ENCODE measurements around the gene TGFB3.
"Not testable (repeated sequence)": the region's sequence is repeated elsewhere in the genome, so short reads cannot be mapped to it uniquely, and the experiment has no call there.

TGFB3 gene

DNA sequence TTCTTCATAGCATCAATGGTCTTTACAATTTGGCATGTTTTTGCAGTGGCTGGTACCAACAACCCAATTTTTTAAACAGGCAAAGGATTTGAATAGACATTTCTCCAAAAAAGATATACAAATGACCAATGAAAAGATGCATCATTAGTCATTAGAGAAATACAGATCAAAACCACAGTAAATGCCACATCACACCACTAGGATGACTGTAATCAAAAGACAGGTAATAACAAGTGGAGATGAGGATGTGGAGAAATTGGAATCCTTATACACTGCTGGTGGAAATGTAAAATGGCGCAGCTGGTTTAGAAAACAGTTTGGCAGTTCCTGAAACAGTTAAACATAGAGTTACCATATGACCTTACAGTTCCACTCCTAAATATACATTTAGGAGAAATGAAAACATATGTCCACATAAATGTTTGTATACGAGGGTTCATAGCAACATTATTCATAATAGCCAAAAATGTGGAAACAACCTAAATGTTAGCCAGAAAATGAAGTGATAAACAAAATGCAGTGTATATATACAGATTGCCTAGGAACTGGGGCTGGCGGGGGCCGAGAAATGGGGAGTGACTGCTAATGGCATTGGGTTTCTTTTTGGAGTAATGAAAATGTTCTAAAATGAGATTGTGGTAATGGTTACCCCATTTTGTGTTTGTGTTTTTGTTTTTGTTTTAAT, 55.2 kb downstream of the TGFB3 start:
- POLR2A ChIA-PET = no interaction called here
- CTCF ChIA-PET = no interaction called here
- TF ChIP-seq BHLHE40 (IDR thresholded peaks at IDR 0.05; ENCODE audit: borderline replicate concordance) (no peak), SP1 (IDR thresholded peaks at IDR 0.05) (no peak), LEF1 (IDR thresholded peaks at IDR 0.05; ENCODE audit: borderline replicate concordance) (no peak), ARNT (IDR thresholded peaks at IDR 0.05) (no peak), ZNF384 (IDR thresholded peaks at IDR 0.05) (no peak), L3MBTL2 (conservative IDR thresholded peaks at IDR 0.05) (no peak), CTBP1 (IDR thresholded peaks at IDR 0.05; ENCODE audit: borderline replicate concordance) (no peak), FOXK2 (IDR thresholded peaks at IDR 0.05) (no peak), HDGF (IDR thresholded peaks at IDR 0.05; ENCODE audit: borderline replicate concordance) (no peak), SUZ12 (IDR thresholded peaks at IDR 0.05) (no peak), FOXA1 (IDR thresholded peaks at IDR 0.05) (no peak), NFRKB (IDR thresholded peaks at IDR 0.05) (no peak), TARDBP (IDR thresholded peaks at IDR 0.05) (no peak), ELF4 (IDR thresholded peaks at IDR 0.05) (no peak), FOXM1 (IDR thresholded peaks at IDR 0.05; ENCODE audit: borderline replicate concordance) (no peak)
- TF ChIP-seq, protein P1, sequence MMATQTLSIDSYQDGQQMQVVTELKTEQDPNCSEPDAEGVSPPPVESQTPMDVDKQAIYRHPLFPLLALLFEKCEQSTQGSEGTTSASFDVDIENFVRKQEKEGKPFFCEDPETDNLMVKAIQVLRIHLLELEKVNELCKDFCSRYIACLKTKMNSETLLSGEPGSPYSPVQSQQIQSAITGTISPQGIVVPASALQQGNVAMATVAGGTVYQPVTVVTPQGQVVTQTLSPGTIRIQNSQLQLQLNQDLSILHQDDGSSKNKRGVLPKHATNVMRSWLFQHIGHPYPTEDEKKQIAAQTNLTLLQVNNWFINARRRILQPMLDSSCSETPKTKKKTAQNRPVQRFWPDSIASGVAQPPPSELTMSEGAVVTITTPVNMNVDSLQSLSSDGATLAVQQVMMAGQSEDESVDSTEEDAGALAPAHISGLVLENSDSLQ (IDR thresholded peaks at IDR 0.05) = no peak
- no peak for DNase-seq (ENCODE audit: extremely low spot score)

DNA sequence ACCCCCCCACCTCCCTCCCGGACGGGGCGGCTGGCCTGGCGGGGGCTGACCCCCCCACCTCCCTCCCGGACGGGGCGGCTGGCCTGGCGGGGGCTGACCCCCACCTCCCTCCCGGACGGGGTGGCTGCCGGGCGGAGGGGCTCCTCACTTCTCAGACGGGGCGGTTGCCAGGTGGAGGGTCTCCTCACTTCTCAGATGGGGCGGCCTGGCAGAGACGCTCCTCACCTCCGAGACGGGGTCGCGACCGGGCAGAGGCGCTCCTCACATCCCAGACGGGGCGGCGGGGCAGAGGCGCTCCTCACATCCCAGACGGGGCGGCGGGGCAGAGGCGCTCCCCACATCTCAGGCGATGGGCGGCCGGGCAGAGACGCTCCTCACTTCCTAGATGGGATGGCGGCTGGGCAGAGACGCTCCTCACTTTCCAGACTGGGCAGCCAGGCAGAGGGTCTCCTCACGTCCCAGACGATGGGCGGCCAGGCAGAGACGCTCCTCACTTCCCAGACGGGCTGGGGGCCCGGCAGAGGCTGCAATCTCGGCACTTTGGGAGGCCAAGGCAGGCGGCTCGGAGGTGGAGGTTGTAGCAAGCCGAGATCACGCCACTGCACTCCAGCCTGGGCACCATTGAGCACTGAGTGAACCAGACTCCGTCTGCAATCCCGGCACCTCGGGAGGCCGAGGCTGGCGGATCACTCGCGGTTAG, 56.5 kb downstream of the TGFB3 start:
- DNase-seq (ENCODE audit: extremely low spot score); CTCF ChIA-PET; POLR2A ChIA-PET: not testable (repeated sequence)

DNA sequence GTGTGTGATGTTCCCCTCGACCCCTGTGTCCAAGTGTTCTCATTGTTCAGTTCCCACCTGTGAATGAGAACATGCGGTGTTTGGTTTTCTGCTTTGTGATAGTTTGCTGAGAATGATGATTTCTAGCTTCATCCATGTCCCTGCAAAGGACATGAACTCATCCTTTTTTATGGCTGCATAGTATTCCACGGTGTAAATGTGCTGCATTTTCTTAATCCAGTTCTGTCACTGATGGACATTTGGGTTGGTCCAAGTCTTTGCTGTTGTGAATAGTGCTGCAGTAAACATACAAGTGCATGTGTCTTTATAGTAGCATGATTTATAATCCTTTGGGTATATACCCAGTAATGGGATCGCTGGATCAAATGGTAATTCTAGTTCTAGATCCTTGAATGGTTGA, 61.4 kb downstream of the TGFB3 start:
- CTCF ChIA-PET = interaction anchor here (1.2 kb wide), 1 partner anchor 14 kb away, joined by 3 read pairs; no protein-coding TSS in a partner anchor
- DNase-seq (ENCODE audit: extremely low spot score); POLR2A ChIA-PET: not testable (repeated sequence)

DNA sequence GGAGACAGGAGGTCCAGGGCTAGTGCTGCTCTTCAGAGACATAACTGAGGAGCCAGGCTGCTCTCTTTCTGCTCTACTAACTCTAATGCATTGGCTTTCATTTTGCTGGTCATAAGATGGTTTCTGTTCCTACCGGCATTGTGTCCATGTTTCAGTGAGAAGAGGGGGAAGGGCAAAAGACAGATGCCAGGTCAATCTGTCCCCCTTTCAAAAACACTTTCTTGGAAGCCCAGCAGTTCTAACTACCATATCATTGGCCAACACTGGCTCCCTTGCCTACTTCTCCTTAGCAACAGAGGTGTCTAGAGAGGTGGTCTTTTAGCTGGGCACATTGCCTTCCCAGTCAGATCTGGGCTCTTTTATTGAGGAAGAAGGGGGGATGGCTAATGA, 63.9 kb downstream of the TGFB3 start:
- POLR2A ChIA-PET = no interaction called here
- CTCF ChIA-PET = interaction anchor here (1.5 kb wide), 1 partner anchor 11 kb away, joined by 4 read pairs; no protein-coding TSS in a partner anchor
- DNase-seq (ENCODE audit: extremely low spot score) = no peak
- TF ChIP-seq FOXA1 (IDR thresholded peaks at IDR 0.05) (no peak), FOXM1 (IDR thresholded peaks at IDR 0.05; ENCODE audit: borderline replicate concordance) (no peak), BHLHE40 (IDR thresholded peaks at IDR 0.05; ENCODE audit: borderline replicate concordance) (no peak), ELF4 (IDR thresholded peaks at IDR 0.05) (no peak), ZNF384 (IDR thresholded peaks at IDR 0.05) (no peak), NFRKB (IDR thresholded peaks at IDR 0.05) (no peak), SUZ12 (IDR thresholded peaks at IDR 0.05) (no peak), SP1 (IDR thresholded peaks at IDR 0.05) (no peak), CTBP1 (IDR thresholded peaks at IDR 0.05; ENCODE audit: borderline replicate concordance) (no peak), L3MBTL2 (conservative IDR thresholded peaks at IDR 0.05) (no peak), TARDBP (IDR thresholded peaks at IDR 0.05) (no peak), LEF1 (IDR thresholded peaks at IDR 0.05; ENCODE audit: borderline replicate concordance) (no peak), HDGF (IDR thresholded peaks at IDR 0.05; ENCODE audit: borderline replicate concordance) (no peak), FOXK2 (IDR thresholded peaks at IDR 0.05) (no peak)
- TF ChIP-seq, protein P1 (IDR thresholded peaks at IDR 0.05) = no peak

DNA sequence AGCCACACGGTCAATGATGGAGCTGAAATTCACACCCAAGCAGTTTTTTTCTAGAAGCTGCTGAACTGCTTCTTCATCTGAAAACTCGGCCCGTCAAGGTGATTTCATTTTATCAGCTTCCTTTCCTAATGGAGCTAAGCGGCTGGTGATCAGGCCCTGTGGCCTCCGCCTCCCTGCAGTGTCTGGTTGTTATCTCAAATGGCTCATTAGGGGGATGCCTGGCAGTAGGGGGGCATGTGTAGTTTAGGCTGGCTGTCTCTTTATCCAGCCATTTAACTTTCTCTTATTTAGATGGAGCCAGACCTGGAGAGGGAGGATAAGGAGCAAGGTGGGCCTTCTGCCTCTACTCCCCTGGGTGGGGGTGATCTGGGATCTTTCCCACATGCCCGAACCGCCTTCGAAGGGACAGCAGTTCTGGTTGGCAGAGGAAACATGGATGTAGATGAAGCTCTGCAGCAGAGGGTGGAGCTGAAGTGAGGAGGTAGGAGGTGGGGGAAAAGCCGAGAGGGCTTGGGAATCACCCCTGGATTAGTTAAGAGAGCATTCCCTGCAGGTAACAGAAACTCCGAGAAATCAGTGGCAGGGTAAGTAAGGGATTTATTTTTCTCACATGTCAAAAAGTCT, 64.4 kb downstream of the TGFB3 start:
- ChIA-PET CTCF (interaction anchor here (1.5 to 3.4 kb wide), 2 partner anchors 11 kb away, joined by 4 to 17 read pairs; no protein-coding TSS in a partner anchor), POLR2A (no interaction called here)
- TF ChIP-seq HDGF (IDR thresholded peaks at IDR 0.05; ENCODE audit: borderline replicate concordance) (no peak), FOXM1 (IDR thresholded peaks at IDR 0.05; ENCODE audit: borderline replicate concordance) (no peak), ZNF384 (IDR thresholded peaks at IDR 0.05) (no peak), NFRKB (IDR thresholded peaks at IDR 0.05) (no peak), FOXK2 (IDR thresholded peaks at IDR 0.05) (no peak), SP1 (IDR thresholded peaks at IDR 0.05) (no peak), CTBP1 (IDR thresholded peaks at IDR 0.05; ENCODE audit: borderline replicate concordance) (no peak), BHLHE40 (IDR thresholded peaks at IDR 0.05; ENCODE audit: borderline replicate concordance) (no peak), ARNT (IDR thresholded peaks at IDR 0.05) (no peak), FOXA1 (IDR thresholded peaks at IDR 0.05) (no peak)
- TF ChIP-seq, protein P1 (IDR thresholded peaks at IDR 0.05) = no peak
- no peak for DNase-seq (ENCODE audit: extremely low spot score)

DNA sequence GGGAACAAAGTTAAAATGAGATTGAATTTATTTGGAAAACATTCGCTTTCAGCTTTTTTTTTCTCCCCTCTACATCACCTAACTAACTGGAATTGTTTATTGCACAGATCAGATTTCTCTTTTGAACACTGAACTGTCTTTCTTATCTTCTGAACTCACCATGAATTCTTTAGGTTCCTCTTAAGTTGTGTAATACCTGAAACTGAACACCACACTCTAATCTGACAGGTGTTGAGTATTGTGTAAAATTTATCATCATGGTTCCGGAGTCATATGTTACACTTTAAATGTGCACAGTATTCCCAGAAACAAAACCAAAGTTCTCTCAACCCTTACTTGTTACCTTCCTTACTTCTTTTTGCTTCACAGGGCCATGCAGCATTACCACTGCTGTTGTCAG, 66.8 kb downstream of the TGFB3 start:
- CTCF ChIA-PET = interaction anchor here (3.4 kb wide), 1 partner anchor 9 kb away, joined by 17 read pairs; no protein-coding TSS in a partner anchor
- POLR2A ChIA-PET = no interaction called here
- TF ChIP-seq LEF1 (IDR thresholded peaks at IDR 0.05; ENCODE audit: borderline replicate concordance) = no peak
- TF ChIP-seq, protein P1 (IDR thresholded peaks at IDR 0.05) = 0 out of 2 replicates have a peak, but pooled peaks have one; percentile 15
- DNase-seq (ENCODE audit: extremely low spot score) = no peak

Measured in HEK293T (cell line).